HT1080 (cell line): ENCODE data around the gene GRK5. TPM values are rescaled to one million over a fixed set of nuclear protein-coding genes. Genes with fewer than 3 reads are reported as not detected.
"Not testable (repeated sequence)": the region's sequence is repeated elsewhere in the genome, so short reads cannot be mapped to it uniquely, and the experiment has no call there.

Source experiments
- DNase-seq: peaks from one replicate; pipeline ENCODE4 v3.0.0-alpha.2; 2015; ENCODE audit warnings: low read depth
- polyA plus RNA-seq, 2 experiments: library from polyadenylated mRNA; depleted of rRNA; stranded (reverse); fragments of >200 nt; gene quantifications; 2 replicates each; pipeline ENCODE4 v1.2.3, GENCODE V29; 2015
- total RNA-seq: library from RNA; depleted of rRNA; stranded (reverse); fragments of >200 nt; shearing (Covaris generic); gene quantifications from 2 replicates; pipeline ENCODE4 v1.2.3, GENCODE V29; 2014; rRNA removed

The GRK5 gene
- total RNA-seq: 11.4 TPM in 2 replicates
- 10.7 and 11.9 TPM in 2 replicates for polyA plus RNA-seq (2015; cell fraction: cytosol; rRNA removed)
- 8.1 and 8.2 TPM in 2 replicates for polyA plus RNA-seq (2015; cell fraction: nucleus; rRNA removed)

GRCh38 chr10:119207366-119207666 is at the start of gene GRK5:
TSS of gene GRK5 (plus strand) at chr10:119207571. CDS start at chr10:119207918, 347 bp downstream.
- peak; percentile 96 for DNase-seq

DNA sequence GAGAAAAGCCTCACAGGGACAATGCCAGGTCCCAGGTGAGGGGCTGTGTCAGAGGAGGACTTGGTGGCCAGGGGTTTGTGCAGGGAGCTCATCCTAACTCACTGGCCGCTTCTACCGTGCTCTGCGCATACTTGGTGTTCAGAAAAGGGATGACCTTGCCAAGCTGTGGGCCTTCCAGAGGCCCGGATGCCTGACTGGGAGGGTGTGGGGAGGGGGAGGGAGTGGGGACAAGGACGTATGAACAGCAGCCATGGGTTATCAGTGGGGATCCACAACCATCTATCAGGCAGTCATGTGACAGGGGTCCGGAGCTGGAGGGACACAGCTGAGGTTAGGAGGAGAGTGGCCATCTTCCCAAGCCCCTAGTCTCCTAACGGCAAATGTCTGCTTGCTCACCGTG is 48.0 kb upstream of the GRK5 start:
- DNase-seq: no peak

DNA sequence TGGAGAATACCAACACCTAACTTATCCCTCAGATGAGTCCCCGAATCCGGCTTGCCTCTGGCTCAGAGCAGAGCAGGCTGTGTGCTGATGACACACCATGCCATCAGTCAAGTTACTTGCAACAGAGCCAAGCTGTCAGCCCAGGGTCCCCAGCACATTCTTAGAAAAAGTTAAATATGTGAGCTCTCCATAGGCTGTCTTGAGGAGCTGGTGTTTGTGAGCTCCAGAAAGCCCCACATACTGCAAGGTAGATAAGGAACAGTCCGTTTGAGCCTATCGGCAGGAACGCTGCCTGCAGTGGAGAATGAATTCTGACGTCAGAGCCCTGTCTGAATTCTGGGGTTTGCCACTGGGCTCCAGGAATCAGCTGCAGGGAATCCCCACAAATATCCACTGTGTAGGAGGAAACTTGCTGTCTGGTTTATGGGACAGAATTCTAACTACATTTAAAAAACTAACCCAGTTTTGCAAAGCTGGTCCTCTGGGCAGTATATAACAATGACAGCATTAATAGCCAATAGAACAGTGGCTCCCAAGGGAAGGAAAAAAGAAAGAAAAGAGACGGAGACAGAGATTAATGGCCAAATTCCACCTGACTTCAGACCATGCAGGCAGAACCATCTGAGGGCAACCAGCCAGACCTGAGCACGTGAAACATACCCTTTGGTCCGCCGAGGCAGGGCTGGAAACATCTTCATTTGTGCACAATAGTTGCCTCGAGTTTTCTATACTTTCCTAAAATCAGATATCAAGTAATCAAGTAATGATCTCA is 45.5 kb upstream of the GRK5 start:
- no peak for DNase-seq

DNA sequence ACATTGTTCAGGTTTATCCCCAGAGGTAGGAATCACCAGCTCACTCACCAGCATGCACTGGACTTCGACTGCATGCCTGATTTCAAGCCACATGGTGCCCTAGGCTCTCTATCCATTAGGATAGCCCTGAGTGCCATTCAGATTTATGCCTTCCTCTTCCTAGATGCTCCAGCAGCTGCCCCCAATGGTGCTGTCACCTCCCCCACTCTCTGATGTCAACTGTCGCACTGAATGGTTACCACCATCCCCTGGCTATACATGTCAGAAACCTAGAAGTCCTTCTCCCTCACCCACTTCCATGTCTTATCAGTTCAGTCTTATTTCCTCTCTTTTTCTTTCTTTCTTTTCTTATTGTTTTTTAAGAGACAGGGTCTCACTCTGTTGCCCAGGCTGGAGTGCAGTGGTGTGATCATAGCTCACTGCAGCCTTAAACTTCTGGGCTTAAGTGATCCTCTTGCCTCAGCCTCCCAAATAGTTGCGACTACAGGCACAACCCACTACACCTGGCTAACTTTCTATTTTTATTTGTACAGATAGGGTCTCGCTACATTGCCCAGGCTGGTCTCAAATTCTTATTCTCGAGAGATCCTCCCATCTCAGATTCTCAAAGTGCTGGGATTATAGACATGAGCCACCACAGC is 44.8 kb upstream of the GRK5 start:
- no peak for DNase-seq

DNA sequence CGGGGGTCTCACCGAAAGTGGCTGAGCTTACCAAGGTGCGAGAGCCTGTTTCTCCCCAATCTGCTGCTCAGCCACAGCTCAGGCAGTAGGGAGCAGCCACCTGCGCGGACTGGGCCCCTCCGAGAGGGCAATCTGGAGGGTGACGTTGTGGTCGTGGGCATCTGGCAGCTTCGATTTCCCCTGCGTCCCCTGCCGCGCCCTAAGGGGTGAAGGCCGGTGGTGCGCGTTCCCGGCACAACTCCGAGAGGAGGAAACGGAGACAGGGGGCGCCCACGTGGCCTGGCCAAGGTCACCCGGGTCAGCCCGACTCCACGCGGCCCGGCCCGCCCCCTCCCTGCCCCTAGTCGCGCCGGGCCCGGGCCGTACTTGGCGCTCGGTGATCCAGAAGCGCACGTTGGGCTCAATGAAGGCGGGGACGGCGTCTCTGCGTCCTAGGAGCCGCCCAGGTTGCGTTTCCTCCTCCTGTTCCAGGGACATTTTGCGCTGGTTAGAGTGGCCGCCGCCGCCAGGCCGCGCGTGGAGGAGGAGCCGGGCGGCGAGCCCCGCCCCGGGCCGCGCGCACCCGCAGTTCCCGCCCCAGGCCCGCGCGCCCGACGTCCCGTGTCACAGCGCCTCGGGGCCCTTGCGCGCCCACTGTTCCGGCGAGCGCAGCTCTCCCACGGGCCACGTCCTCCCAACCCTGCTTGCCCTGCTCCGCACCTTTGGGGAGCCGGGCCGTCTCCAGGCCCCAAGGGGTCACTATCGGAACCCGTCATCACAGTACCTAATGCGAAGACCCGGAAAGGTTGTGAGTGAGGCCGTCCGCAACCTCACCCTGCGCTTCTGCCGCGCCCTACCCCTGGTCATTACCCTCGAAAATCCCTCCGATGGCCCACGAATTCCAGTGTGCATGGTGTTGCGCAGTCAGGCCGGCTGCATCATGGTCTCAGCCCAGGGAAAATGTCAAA is 41.9 kb upstream of the GRK5 start, which contains the start of gene SFXN4:
SFXN4 (minus strand) TSS at position 544 of the 947 bp plus-strand sequence; CDS start at position 477, 67 bp downstream.
- peak; percentile 59 for DNase-seq

GRCh38 chr10:119166118-119166500 is 41.3 kb upstream of the GRK5 start:
- DNase-seq: no peak

DNA sequence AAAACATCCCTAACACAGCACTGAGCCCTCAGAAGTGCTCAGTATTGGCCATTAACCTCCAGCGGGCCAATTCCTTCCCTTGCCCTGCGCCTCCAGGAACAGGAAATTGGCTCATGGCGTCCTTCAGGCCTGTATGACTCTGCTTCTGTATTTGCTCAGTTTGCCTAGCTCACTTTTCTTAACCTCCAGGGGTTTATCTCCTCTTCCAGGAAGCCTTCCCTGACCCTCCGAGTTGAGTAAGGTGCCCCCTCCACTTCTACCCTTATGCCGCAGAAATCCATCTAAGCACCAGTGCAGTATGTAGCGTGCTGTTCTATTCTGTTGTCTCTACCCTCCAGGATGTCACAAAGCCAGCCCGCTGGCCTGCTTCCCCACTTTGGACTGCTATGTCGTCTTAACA is 40.8 kb upstream of the GRK5 start:
- DNase-seq: no peak

DNA sequence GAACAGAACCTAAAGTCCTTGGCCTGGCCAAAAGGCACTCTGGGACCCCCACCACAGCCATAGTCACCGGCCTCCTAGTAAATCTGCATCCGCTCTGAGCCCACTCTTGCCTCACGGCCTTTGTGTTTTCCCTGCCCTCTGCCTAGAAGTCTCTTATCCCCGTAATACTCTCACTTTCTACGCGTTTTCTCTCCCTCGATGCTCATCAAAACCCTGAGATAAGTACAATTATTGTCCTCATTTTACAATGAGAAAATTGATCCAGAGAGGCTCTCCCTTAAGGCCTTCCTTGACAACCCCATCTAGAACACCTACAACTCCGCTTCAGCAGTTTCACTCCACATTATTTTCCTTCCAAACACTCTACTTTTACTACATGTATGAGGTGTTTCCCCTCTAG is 40.3 kb upstream of the GRK5 start:
- DNase-seq: no peak

DNA sequence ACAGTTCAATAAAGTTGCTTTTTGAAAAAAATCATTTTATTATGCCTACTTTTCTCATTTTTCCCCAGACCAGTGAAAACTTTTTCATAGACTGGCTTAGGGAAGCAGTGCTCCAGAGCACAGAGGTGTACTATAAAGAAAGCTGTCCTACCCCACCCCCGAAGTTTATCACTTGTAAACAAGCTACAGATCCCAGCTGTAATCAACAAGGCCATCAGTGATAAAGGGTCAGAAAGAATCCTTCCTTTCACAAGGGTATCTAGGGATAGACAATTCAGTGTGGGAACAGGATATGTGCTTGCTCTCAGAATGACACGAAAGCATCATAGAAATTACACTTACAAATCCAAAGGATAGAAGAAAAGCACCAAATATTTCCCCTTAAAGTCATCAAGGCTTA is 33.3 kb upstream of the GRK5 start:
- no peak for DNase-seq

- DNase-seq: no peak
Observed at GRCh38 chr10:119176166-119176565, 31.2 kb upstream of the GRK5 start.

- peak; percentile 21 for DNase-seq
Observed at GRCh38 chr10:119177708-119178371, 29.5 kb upstream of the GRK5 start.

DNA sequence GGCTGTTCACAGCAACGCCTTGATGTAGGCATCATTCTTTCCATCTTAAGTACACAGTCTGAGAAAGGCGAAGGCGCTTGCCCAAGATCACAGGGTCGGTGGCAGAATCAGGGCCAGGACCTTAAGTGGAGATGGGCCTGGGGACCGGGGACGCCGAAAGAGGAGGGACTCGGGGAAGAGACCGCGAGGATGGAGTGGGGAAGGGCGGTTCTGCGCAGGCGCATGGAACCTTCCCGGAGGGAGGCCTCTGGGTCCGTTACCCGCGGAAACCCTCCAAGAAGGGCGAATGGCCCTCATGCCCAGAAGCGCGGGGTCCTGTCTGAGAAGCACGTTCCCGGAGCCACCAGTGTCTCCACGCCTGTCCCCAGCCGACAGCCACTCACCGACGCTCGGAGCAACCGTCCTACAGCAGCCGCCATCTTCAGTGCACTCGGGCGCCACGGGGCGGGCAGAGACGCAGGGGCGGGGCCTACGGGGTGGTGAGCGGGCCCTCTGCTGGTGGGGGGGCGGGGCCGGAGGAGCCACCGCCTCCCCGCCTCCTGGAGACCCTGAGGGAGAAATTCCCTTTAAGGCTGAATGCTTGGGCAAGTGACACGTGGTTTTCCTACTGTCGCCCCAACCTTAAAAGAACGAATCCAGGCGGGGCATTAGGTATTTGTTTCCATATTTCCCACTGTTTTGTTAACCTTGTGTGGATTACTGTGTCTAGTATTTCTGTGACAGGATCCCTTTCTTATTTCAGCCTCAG is 28.8 kb upstream of the GRK5 start, which contains the start of gene PRDX3:
PRDX3 (minus strand) TSS at position 441 of the 748 bp plus-strand sequence; CDS start at position 419, 22 bp downstream.
- peak; percentile 86 for DNase-seq

- not testable (repeated sequence) for DNase-seq
Observed at GRCh38 chr10:119180850-119181400, 26.4 kb upstream of the GRK5 start.

DNA sequence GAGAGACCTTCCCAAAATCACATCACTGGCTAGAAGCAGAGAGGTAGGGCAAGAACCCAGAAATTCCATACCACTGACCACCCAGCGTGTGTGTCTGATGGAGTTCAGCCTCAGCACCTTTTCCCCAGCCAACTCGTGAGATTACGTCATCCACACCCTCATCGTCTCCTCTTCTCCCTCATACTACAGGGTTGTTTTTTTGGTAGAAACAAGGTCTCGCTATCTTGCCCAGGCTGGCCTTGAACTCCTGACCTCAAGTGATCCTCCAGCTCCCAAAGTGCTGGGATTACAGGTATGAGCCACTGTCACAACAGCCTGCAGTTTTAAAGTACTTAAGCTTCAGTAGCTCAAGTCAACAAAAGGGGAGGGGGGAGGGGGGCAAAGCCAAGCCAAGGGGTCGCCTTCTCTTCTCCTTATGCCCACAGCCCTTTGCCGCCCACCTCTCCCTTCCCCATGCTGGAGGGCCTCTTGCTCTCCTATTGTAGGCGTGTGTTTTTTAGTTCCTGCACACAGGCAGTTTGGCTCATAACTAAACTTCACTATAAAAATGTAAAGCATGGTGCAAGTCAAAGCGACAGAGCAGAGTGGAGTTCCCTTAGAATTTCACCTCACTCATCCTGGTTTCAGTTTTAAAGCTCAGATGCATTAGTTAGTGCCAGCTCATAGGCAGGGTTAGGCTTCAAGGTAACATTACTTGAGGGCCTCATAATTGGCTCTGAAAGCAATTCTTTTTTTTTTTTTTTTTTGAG is 23.5 kb upstream of the GRK5 start:
- no peak for DNase-seq

- DNase-seq: peak; percentile 93
Observed at GRCh38 chr10:119189811-119190282, 17.5 kb upstream of the GRK5 start.

DNA sequence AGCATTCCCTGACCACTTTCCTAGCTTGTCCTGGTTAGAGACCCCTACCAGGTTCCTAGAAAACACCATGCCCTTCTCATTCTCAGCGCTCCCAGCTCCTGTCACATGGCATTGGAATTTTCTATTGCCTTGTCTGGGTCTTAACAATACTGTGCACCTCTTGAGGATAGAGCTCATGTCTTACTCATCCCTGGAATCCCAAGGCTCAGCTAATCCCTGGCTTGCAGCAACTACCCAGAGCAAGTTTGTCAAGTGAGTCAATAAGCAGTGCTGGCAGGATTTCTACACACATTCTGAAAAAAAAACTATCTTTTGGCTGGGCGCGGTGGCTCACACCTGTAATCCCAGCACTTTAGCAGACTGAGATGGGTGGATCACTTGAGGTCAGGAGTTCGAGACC is 17.0 kb upstream of the GRK5 start:
- peak; percentile 99 for DNase-seq

GRCh38 chr10:119190954-119191785 is 16.2 kb upstream of the GRK5 start:
- DNase-seq: no peak

DNA sequence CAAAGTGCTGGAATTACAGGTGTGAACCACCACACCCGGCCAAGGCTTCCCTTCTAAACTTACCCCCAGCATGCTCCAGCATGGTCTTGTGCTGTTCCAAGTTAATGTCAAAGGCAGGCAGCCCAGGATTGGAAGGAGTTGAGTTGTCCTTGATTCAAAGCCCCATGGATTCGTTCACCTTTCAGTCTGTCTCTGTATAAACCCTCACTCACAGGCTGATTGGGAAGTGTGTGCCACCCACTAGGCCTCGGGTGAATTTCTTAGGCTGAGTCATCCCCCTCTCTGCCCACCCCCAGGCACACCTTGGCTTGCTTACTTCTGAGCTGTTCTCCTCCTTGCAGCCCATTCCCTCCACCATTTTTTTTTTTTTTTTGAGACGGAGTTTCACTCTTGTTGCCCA is 15.5 kb upstream of the GRK5 start:
- peak; percentile 64 for DNase-seq
